Measurements from ENCODE around the gene ACKR3. TPM values are rescaled to one million over a fixed set of nuclear protein-coding genes. Genes with fewer than 3 reads are reported as not detected.

Gene ACKR3
- total and polyA plus RNA-seq, 4 donors: 6.8 to 30.2 (median 14.4) TPM

DNA sequence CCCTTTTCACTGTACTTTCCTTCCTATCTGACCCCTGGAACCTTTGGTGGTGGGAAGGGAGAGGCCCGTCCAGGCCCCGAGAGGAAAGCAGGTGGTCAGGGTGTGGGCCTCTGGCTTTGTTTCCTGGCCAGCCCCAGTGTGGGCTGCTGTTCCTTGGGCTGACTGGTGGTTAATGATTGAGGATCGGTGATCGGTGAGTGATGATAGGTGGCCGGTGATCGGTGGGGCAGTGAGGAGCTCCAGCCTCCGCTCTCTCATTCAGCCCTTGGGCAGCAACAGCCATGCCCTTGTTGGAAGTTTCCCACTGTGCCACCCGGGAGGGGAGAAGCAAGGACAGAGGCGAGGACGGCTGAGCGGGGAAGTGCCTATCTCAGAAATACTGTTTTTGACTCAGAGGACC is 7.3 kb downstream of the ACKR3 start:
- no peak overlapping the region for H3K27ac ChIP-seq (ENCODE audit: low read depth in 1 of 2, low read length in 1 of 2)
- 93 to 96% methylated on average over 11 of the region's 11 CpGs for WGBS, 2 donors
- peaks cover 0 to 10% (median 6%) of the 10 kb centered on the region in 4 donors for H3K36me3 ChIP-seq (ENCODE audit: control insufficient read depth in 4 of 4, insufficient read depth in 4 of 4, low read length in 4 of 4)
- TF ChIP-seq CTCF (IDR thresholded peaks at IDR 0.05; ENCODE audit: control extremely low read depth, extremely low read depth): no peak
- DNase-seq (no peak), ATAC-seq (ENCODE audit: insufficient read depth, low FRiP score) (no peak)
- H3K27me3 ChIP-seq (ENCODE audit: control insufficient read depth in 3 of 3, insufficient read depth in 3 of 3, low read length in 2 of 3): no peaks in the 10 kb centered on the region
- H3K4me3 ChIP-seq: no peak overlapping the region
- H3K9ac ChIP-seq (ENCODE audit: insufficient read depth in 1 of 2, low read length in 2 of 2): no peak overlapping the region
- no peaks in the 10 kb centered on the region for H3K9me3 ChIP-seq (ENCODE audit: control insufficient read depth in 4 of 4, insufficient read depth in 3 of 4, low read length in 3 of 4)
- H3K4me1 ChIP-seq (ENCODE audit: control insufficient read depth in 5 of 5, insufficient read depth in 5 of 5, low read length in 5 of 5): peaks cover 0 to 34% (median 8%) of the 10 kb centered on the region in 5 donors

- H3K4me1 ChIP-seq (ENCODE audit: control insufficient read depth in 5 of 5, insufficient read depth in 5 of 5, low read length in 5 of 5): peaks cover 0 to 29% (median 8%) of the 10 kb centered on the region in 5 donors
- H3K9me3 ChIP-seq (ENCODE audit: control insufficient read depth in 4 of 4, insufficient read depth in 3 of 4, low read length in 3 of 4): no peaks in the 10 kb centered on the region
- H3K27ac ChIP-seq (ENCODE audit: low read depth in 1 of 2, low read length in 1 of 2): peak overlapping the region in 1 of 2 donors; percentile 13
- ATAC-seq (ENCODE audit: insufficient read depth, low FRiP score): no peak
- 91 to 94% methylated on average over 22 of the region's 22 CpGs for WGBS, 2 donors
- no peak overlapping the region for H3K9ac ChIP-seq (ENCODE audit: insufficient read depth in 1 of 2, low read length in 2 of 2)
- TF ChIP-seq CTCF (IDR thresholded peaks at IDR 0.05; ENCODE audit: control extremely low read depth, extremely low read depth): no peak
- no peak overlapping the region for H3K4me3 ChIP-seq
- peaks cover 3 to 10% (median 6%) of the 10 kb centered on the region in 4 donors for H3K36me3 ChIP-seq (ENCODE audit: control insufficient read depth in 4 of 4, insufficient read depth in 4 of 4, low read length in 4 of 4)
- DNase-seq: no peak
- no peaks in the 10 kb centered on the region for H3K27me3 ChIP-seq (ENCODE audit: control insufficient read depth in 3 of 3, insufficient read depth in 3 of 3, low read length in 2 of 3)
Observed at GRCh38 chr2:236577481-236578410, 8.1 kb downstream of the ACKR3 start.

DNA sequence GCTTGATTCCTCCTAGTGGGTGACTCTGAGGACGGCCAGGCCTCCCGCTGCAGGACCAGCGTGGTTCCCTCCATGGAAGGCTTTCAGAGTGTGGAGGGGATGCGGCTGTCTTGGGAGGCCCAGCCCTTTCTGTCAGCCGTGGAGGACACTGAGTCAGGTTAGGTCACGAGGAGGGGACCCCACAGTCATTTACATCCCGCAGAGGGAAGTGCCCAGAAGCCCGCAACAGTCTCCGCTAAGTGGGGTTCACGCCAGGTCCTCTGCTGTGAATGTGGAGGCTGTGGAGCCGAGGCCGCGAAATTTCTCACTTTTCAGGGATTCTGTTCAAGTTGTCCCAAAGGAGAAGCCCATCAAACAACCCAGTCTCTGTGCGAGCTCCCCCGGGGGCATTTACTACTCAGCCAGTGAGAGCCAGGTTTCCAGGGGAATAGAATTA is 8.8 kb downstream of the ACKR3 start:
- ATAC-seq (ENCODE audit: insufficient read depth, low FRiP score): no peak
- TF ChIP-seq CTCF (IDR thresholded peaks at IDR 0.05; ENCODE audit: control extremely low read depth, extremely low read depth): no peak
- no peak overlapping the region for H3K27ac ChIP-seq (ENCODE audit: low read depth in 1 of 2, low read length in 1 of 2)
- H3K27me3 ChIP-seq (ENCODE audit: control insufficient read depth in 3 of 3, insufficient read depth in 3 of 3, low read length in 2 of 3): no peaks in the 10 kb centered on the region
- DNase-seq: no peak
- 95 to 96% methylated on average over 15 of the region's 15 CpGs for WGBS, 2 donors
- H3K4me1 ChIP-seq (ENCODE audit: control insufficient read depth in 5 of 5, insufficient read depth in 5 of 5, low read length in 5 of 5): peaks cover 0 to 23% (median 8%) of the 10 kb centered on the region in 5 donors
- no peak overlapping the region for H3K9ac ChIP-seq (ENCODE audit: insufficient read depth in 1 of 2, low read length in 2 of 2)
- peaks cover 4 to 10% (median 6%) of the 10 kb centered on the region in 4 donors for H3K36me3 ChIP-seq (ENCODE audit: control insufficient read depth in 4 of 4, insufficient read depth in 4 of 4, low read length in 4 of 4)
- no peaks in the 10 kb centered on the region for H3K9me3 ChIP-seq (ENCODE audit: control insufficient read depth in 4 of 4, insufficient read depth in 3 of 4, low read length in 3 of 4)
- no peak overlapping the region for H3K4me3 ChIP-seq

All from lung (tissue), 12 donors.